OCI-M2 (cell line): ENCODE results near the gene CDH22.

ENCODE experiments used
- DNase-seq: peaks from one replicate; lab custom pipeline; 2025; ENCODE audit not compliant: unreplicated experiment; lab: John Stamatoyannopoulos, UW

CDH22 gene

DNA sequence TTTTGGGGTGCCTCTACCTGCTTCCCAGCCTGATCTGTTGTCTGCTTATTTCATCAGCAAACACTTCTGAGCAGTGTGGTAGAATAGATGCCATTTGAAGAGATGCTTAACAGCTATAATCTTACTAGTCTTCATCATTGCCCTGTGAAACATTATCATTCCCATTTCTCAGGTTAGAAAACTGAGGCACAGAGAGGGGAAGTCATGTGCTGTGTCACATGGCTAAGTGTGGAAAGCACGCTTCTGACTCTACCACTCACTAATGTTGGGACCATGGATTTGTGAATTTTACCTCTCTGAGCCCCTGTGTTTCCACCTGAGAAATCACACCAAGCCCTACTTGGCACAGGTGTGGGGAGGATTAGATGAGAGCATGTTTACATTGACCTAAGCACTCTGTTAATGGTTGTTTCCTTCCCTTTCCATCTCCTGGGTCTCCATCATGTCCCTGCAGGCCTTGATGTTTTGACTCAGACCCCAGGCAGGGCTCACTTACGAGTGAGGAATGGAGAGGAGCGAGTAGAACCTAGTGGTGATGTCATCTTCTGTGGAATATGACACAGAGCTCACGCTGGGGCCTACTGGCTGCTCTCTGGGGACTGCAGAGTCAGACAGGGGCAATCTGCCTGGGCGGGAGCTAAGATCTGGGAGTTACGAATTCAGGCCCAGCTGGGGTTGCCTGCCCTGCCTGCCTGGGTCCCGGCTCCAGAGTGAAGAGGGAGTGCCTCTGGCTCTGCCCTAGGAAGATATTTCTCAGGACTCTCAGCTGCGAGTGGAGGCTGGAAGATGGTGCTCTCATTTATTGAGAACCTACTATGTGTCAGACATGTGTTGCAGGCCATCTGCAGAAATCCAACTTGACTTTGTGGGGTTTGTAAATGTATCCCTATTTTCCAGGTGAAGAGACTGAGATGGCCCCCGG lies 64.3 kb downstream of the CDH22 start:
- no peak for DNase-seq

DNA sequence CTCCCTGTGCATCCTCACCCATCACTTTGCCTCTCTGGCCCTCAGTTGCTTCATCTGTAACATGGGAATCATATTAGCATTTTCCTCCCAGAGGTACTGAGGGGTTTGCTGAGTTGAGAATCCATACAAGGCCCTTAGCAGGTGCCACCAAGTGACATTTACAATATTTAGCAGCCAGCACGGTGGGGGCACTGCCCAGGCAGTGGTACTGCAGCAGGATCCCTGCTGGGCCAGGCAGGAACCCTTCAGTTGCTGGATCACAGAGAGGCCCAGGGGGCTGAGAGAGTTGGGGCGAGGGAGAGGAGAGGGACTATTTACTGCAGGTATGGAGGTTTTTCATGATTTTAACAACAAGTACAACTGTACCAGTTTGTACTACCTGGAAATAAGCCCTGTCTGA lies 65.9 kb downstream of the CDH22 start:
- DNase-seq, result no peak

DNA sequence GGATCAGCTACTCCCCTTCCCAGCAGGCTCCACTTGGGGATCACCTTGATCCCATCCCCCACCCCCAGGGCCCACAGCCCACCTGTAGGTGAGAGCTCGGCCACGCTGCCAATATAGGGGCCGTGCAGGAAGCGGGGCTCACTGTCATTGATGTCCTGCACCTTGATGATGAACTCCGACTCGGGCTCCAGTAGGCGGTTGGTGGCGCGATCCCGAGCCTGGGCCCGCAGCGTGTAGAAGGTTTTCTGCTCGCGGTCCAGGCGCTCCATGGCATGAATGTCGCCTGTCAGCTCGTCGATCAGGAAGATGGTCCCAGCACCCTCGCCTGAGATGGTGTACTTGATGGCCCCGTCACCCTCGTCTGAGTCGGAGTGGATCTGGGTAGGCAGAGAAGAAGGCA lies 67.4 kb downstream of the CDH22 start:
- DNase-seq, result no peak

DNA sequence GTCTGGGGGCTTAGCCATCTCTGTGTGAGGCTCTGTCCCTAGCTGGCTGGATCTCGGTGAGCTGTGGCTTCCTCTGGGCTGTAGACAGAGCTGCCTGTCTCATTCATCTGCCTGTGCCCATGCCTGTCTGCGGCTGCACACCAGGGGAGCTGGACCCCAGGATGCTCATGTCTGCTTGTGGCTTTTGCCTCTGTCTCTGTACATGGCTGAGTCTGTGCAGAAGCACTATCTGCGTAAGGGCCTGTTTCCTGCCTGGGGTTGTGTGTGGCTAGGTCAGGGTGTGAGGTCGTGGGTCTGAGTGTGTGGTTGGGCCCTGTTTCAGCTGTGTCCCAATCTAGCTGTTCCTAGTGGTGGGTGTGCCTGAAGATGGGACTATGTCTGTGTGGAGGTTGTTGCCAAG lies 68.2 kb downstream of the CDH22 start:
- DNase-seq, result no peak

DNA sequence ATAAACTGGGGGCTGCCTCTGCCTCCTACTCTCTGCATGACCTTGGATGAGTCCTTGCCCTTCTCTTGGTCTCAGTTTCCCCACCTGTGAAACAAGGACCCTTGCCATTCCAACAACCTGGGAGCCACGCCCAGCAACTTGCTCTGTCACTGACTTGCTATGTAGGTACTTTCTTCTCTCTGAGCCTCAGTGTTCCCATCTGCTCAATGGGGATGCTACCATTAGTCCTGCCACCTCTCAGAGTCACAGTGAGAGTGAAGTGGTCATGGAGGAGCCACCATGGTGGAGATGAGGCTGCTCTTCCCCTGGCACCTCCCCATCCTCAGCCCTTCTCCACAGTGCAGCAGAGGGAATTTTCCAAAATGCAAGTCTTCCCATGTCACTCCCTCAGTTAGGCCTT lies 70.6 kb downstream of the CDH22 start:
- DNase-seq, result no peak

DNA sequence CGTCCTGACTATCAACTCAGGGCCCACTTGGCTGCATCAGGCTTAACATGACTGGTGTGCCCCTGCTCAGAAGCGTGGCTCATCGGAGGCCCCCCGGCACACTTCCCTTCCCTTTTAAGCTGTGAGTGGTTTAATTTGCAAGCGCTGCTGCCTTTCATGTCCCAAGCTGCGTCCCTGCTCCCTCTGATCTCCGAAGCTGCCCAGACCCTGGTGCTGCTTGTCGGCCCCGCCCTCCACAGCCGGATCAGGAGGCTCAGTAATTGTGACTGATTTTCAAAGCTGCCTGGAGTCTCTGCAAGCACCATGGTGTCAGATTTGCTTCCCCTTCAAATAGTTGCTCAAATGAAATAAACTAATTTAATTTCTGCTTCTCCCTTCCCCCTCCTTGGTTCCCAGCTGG lies 71.1 kb downstream of the CDH22 start:
- DNase-seq, result no peak

DNA sequence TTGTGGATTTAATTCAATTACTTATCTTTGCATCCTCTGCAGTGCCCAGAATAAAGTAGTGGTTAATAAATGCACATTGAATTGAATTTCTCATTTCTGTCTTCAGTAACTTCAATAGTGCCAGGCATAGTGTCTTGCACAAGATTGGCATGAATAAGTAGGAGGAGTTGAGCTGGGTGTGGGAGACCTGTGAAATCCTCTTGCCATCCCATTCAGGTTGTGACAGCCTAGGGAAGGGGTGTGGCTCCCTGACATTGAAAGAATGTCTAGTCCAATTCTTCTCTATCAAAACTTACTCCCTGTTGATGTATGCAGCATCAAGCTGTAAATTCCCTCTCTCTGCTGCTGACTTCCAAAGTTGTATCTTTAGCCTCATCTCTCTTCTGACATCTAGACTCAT lies 73.2 kb downstream of the CDH22 start:
- DNase-seq, result no peak

DNA sequence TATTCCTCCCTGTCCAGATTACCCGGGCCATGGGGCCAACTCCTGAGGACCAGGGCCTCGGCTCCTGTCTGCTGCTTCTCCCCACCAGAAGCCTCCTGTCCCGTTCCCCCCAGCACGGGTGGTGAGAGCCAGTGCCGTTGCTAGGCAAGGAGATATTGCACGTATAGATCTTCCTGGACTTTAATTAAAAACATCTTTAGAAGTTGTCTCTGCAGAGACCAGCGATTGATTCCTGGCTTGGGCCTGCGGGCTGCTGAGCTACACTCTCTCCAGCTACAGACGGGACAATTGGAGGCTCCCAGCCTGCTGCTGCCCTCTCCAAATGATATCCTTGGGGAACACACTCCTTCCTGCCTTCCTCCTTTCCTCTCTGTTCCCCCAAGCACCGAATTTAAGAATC lies 74.6 kb downstream of the CDH22 start:
- DNase-seq, result no peak

DNA sequence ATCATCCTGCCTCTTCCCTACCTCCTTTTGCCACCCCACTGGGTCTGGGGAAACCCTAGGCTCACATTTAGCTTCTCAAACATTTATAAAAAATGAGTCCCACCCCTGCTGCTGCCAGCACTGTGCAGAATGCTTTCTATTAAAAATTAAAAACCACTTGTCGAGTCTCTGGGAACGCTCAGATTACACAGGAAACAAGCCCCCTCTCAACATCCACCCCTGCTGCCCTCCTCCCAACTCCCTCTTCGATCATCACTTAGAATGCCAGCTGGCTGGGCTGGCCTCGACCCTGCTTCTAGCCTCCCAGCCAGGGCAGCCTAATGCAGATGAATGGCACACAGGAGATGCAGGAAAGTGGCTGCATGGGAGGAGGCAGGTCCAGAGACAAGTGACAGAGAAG lies 75.8 kb downstream of the CDH22 start:
- DNase-seq, result no peak

DNA sequence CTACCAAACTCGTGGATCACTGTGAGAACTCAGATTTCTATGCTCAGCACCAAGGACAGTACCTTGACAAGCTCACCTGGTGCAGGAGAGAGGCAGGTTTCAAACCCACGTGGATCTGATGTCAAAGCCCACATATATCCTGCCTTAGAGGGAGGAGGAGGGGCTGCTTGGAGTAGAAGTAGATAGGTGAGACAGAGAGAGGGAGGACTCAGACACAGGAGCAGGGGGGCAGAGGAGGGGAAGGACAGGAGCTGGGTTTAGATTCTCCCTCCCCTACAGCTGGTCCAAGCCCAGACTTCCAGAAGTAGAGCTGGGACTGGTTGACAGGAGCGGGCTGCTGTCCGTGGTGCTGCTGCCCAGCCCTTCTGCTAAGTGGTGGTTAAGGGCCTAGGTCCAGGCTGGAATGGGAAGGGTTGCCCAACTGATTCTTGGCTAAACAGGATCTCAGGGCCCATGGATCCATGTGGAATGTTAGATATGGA lies 77.5 kb downstream of the CDH22 start:
- no peak for DNase-seq

DNA sequence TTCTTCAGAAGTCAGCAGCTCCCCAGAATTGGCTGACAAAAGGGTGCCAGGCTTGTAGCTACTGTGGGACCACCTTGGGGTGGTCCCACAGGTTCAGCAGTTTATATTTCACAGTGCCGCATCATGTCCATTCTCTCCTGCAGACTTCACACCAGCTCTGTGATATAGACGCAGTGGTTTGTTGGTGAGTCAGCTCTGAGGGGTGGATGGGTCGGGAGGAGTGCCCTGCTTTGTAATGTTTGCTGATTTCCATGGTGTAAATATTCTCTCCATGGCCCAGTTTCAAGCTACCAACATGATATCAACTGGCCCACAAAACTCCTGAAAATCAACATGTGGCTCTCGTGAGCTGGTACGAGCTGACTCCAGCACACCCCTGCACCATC lies 78.2 kb downstream of the CDH22 start:
- no peak for DNase-seq

DNA sequence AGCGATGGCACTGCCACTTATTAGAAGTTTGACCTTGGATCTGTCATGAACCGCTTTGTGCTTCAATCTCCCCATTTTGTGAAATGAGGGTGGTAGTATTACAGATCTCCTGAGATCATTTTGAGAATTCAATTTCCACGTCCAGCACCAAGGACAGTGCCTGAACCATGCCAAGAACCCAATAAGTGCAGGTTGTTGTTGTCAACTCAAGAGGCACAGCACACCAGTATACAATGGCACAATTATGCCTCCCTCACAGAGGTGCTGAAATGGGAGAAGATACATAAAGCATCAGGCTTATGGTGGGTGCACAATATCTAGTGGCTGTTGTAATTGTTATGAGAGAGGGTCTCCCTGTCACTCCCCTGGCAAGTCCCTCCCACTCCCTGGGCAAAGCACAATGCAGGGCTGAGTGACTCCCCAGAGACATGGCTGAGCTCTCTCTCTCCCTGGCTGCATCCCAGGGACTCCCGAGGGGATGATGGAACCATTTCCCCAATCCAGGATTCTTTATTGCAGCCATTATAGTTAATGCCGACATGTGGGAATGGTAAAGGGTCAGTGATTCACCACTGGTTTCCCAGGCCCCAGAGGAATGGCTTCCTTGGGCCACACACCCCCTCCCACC lies 78.7 kb downstream of the CDH22 start:
- DNase-seq, result no peak

DNA sequence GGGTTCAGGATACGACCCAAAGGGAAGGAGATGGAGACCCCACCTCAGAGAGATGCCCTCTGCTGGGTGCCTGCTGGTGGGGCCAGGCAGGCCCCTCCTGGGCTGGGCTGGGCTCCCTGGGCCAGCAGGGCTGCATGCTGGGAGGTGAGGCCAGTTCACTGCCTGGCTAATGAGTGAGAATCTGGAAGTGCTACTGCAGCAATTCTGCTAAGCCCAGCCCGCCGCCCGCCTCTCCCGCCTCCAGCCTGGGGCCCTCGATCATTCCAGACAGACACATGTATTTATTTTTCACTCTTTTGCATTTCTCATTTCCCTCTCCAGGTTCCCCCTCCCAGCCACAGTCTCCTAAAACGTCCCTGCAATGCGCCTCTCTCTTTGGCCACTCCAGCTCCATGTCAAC lies 79.6 kb downstream of the CDH22 start:
- DNase-seq, result no peak

DNA sequence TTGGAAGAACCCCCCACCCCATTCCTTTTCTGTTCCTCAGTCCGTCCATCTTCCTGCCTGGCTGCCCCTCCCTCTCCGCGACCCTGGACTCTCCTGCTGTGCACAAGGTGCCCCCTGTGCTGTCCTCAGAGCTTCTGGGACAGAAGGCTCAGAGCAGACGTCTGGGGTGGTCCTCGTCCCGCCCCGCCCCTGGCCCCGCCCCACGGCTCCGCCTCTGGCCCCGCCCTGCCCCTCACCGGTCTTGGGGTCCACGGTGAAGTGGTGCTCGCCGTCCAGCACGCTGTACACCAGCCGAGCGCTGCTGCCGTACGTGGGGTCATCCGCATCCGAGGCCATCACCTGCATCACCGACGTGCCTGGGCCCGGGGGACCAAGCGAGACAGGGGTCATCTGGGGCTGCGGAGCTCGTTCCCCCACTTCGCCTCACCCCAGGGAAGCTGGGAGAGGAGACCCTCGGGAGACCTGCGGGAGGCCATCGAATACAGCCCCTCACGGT lies 81.0 kb downstream of the CDH22 start:
- DNase-seq, result no peak

DNA sequence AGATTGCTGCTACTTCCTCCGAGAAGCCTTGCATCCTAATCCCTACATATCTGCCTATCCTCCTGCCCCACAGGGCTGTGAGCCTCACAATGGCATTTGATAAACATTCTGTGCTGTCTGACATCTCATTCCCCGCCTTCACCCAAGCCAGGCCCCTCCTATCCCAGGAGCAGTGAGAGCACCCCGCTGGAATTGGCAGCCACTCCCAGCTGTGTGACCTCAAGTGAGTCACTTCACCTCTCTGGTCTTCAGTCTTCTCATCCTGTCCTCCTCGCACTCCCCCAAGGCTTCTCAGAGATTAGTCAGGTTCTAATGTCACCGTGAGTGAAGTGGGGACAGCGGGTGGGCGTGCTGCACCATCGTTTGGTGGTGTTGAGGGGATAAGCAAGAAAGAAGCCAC lies 81.7 kb downstream of the CDH22 start:
- DNase-seq, result no peak

DNA sequence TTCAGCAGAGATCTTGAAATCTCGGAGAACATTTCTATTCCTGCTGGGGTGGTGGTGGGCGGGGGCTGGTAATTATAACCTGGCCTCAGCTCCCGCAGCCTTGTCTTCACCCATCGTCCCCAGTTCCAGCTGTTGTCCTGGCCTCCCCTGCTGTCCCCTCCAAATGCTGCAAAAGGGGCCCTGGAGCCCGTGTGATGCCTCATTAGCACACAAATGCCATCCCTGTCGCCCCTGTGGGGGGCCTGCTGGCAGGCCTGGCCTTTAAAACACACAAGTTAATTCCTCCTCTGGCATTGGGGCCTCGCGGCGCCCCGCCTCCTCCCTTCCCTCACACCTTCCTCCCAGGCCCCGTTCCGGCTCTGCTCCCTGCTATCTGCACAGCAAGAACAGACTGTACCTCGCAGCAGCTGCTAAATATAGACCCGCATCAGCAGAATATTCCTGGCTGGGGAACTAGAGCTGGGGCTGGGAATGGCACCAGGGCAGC lies 85.7 kb downstream of the CDH22 start:
- DNase-seq, result no peak

DNA sequence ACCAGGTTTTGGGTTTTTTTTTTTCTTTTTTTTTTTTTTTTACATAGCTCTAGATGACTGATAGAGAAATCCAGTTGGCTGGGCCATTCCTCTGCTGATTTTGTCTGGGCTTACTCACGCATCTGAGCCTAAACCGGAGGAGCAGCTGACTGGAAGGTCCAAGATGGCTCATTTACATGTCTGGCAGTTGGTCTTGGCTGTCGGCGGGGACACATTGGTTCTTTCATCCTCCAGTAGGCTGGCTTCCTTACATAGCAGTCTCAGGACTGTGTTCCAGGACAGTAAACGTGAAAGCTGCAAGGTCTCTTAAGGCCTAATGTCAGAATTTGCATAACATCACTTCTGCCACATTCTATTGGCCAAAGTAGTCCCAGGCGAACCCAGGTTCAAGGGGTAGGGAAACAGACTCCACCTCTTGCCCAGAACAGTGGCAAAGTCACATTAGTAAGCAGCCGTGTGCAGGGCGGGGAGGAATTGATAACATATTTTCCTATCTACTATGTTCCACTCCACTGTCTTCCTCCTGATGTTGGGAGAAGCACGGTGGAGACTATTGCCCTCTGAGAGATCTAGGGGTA lies 87.0 kb downstream of the CDH22 start:
- DNase-seq, result no peak

DNA sequence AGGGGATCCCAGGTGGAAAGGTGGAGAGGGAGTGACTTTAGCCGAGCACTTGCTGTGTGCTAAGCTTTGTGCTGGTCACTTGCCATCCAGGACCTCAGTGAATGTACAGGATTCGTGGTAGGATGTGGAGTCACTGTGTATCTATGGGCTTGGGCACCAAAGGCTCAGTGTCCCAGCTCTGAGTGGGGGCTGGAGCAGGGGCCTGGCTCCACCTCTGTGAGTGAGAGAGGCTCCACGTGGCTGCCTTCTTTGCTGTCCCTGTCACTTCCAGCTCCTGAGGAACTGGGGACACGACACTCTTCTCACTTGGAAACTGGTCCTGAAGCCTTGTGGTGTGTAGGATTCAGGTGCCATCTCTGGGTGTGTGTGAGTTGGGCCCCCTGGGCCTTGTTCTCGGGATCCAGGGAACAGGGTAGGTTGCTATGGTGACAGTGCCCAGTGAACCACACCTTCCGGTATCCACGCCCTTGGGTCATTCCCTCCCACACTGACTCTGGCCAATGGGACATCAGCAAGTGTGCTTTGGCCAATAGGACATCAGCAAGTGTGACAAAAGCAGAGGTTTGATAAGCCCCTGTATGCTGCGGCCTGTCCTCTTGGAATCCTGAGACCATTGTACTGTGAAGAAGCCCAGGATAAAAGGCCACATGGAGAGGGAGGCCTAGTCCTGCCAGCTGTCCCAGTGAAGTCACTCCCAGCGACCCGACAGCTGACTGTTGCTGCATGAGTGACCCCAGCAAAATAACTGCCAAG lies 87.7 kb downstream of the CDH22 start:
- DNase-seq, result no peak

DNA sequence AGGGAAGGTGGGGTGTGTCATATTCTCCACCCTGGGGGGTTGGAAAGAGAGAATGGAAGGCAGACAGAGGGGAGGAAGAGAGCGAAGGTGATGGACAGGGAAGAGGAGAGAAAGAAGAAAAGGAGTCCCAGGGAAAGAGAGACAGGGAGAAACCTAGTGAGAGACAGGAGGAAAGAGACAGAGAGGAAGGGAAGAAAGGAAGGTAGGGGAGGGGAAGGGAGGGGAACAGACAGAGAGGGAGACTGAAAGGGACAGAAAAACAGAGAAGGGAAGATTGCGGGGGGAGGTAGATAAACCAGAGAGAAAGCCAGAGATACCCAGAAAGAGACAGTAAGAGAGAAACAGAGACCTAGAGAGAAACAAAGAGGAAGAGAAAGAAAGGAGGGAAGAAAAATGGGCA lies 88.4 kb downstream of the CDH22 start:
- no peak for DNase-seq

DNA sequence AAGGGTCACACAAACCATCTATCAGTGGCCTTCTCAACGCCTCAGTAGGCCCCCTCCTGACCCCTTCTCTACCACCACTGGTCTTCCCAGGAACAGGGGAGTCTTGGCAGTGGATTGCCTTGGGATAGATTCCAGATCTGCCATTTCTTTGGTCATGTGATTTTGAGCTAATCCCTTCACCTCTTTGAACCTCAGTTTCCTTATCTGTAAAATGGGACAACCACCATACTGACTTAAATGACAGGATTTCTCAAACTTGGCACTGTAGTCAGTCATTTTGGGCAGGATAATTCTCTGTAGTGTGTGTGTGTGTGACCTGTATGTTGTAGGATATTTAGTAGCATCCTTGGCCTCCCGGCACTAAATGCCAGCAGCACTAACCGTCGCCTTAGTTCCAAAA lies 89.1 kb downstream of the CDH22 start:
- no peak for DNase-seq

DNA sequence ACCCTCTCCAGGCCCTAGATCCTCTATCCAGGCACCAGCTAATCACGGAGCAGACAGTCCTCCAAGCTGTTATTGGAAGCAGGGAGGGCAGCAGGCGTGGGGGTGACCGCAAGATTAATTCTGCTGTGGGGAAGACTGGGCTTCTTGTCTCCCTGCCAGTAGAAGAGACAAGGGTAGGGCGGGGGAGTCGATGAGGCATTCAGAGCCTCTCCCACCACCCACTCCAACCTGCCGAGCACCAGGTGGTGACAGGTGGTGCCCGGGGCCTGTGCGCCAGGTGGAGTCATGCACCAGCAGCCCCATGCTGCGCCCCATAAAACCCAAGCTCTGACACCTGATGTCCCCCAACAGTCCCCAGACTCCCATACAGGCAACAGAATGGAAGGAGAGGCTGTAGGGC lies 89.6 kb downstream of the CDH22 start:
- DNase-seq, result no peak
